Esophagus muscularis mucosa (tissue), 4 donors: ENCODE measurements around the gene MRPL9. TPM values are rescaled to one million over a fixed set of nuclear protein-coding genes. Genes with fewer than 3 reads are reported as not detected.
"Not testable (repeated sequence)": the region's sequence is repeated elsewhere in the genome, so short reads cannot be mapped to it uniquely, and the experiment has no call there.

Experiments used
- DNase-seq: peaks from one replicate; pipeline ENCODE4 v3.0.0-alpha.2; 2017; ENCODE audit errors: extremely low spot score
- H3K27ac ChIP-seq, 4 donors: fragments of 200-600 bp; sonication (generic); replicated peaks in 1 of 4; 1 replicate in 3 of 4; 2 replicates in 1 of 4; pipeline ENCODE4 v1.5.1; 2016 to 2019; ENCODE audit warnings: mild to moderate bottlenecking in 1 of 4
- H3K27me3 ChIP-seq, 4 donors: fragments of 200-600 bp; sonication (generic); one replicate each; pipeline versions ENCODE4 v1.5.1 to v1.6.0; 2016 to 2019
- H3K36me3 ChIP-seq, 4 donors: fragments of 200-600 bp; sonication (generic); one replicate each; pipeline ENCODE4 v1.5.1; 2016 to 2019
- H3K4me1 ChIP-seq, 4 donors: fragments of 200-600 bp; sonication (generic); one replicate each; pipeline ENCODE4 v1.5.1; 2016 to 2019
- H3K4me3 ChIP-seq, 4 donors: fragments of 200-600 bp; sonication (generic); 1 replicate in 2 of 4; 2 replicates in 2 of 4; pipeline ENCODE4 v1.5.1; 2016 to 2019; ENCODE audit warnings: mild to moderate bottlenecking in 4 of 4, moderate library complexity in 1 of 4
- H3K9me3 ChIP-seq, 4 donors: fragments of 200-600 bp; sonication (generic); 1 replicate in 3 of 4; 2 replicates in 1 of 4; pipeline ENCODE4 v1.5.1; 2016 to 2019
- EP300 ChIP-seq: sonication (generic); formaldehyde crosslinking; IDR thresholded peaks from one replicate; pipeline ENCODE4 v1.6.1; 2017; ENCODE audit warnings: antibody characterized with exemption
- POLR2A ChIP-seq: fragments of 450-650 bp; IDR thresholded peaks from one replicate; pipeline ENCODE4 v1.6.1; 2017; ENCODE audit warnings: antibody characterized with exemption, moderate library complexity, mild to moderate bottlenecking, low read depth
- POLR2AphosphoS5 ChIP-seq, 2 donors: sonication (generic); formaldehyde crosslinking; IDR thresholded peaks; one replicate each; pipeline ENCODE4 v1.6.1; 2017; ENCODE audit warnings: antibody characterized with exemption in 2 of 2
- WGBS: methylation state at CpG from one replicate; pipeline ENCODE4 v1.1.5; 2018; 5-methylcytosine and 5-hydroxymethylcytosine counted together
- intact Hi-C: fragments of 100-400 bp; cut with DNase I; formaldehyde crosslinking; loops from one replicate; pipeline ENCODE4 v1.15.1; 2023
- total RNA-seq, 4 donors: library from RNA; depleted of rRNA; stranded (reverse); fragments of >200 nt; gene quantifications; one replicate each; pipeline versions ENCODE4 v1.1.0 to v1.2.1, GENCODE V29; 2016
- TF ChIP-seq, protein P1 (sequence below), 3 experiments: fragments of 200-600 bp in 2 of 3; fragments of 450-650 bp in 1 of 3; sonication (generic) in 2 of 3; IDR thresholded peaks; one replicate each; pipeline ENCODE4 v1.5.1; 2017 to 2019; ENCODE audit warnings: antibody characterized with exemption in 3 of 3, mild to moderate bottlenecking in 2 of 3, moderate library complexity in 1 of 3

MRPL9 gene
- total RNA-seq, 4 donors from 2014 or later, result 49.8 to 57.0 (median 56.5) TPM

GRCh38 chr1:151790071-151790939 is 27.0 kb upstream of the MRPL9 start, which contains the start of gene TDRKH:
Gene TDRKH, minus strand, starts transcription at chr1:151790500. Its CDS starts 7,478 bp downstream, at chr1:151783022.
- H3K27me3 ChIP-seq, result no peaks in the 10 kb centered on the region
- peak within 1 kb of the TSS; percentile 68 to 77 (median 70) for H3K27ac ChIP-seq
- H3K36me3 ChIP-seq, result peaks cover 0 to 4% (median 2%) of the 10 kb centered on the region in 4 donors
- TF ChIP-seq POLR2AphosphoS5 (IDR thresholded peaks at IDR 0.05), result peak; percentile 69 to 81
- TF ChIP-seq POLR2A, result peak; percentile 11
- TF ChIP-seq, protein P1, sequence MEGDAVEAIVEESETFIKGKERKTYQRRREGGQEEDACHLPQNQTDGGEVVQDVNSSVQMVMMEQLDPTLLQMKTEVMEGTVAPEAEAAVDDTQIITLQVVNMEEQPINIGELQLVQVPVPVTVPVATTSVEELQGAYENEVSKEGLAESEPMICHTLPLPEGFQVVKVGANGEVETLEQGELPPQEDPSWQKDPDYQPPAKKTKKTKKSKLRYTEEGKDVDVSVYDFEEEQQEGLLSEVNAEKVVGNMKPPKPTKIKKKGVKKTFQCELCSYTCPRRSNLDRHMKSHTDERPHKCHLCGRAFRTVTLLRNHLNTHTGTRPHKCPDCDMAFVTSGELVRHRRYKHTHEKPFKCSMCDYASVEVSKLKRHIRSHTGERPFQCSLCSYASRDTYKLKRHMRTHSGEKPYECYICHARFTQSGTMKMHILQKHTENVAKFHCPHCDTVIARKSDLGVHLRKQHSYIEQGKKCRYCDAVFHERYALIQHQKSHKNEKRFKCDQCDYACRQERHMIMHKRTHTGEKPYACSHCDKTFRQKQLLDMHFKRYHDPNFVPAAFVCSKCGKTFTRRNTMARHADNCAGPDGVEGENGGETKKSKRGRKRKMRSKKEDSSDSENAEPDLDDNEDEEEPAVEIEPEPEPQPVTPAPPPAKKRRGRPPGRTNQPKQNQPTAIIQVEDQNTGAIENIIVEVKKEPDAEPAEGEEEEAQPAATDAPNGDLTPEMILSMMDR (IDR thresholded peaks at IDR 0.05), result peak in 2 of 3 experiments; percentile 27 to 42
- TF ChIP-seq EP300, result no peak
- DNase-seq, result peak; percentile 99
- under 1% methylated on average over 58 of the region's 58 CpGs for WGBS
- peak within 1 kb of the TSS; percentile 68 to 83 (median 72) for H3K4me3 ChIP-seq
- H3K9me3 ChIP-seq, result no peaks in the 10 kb centered on the region
- H3K4me1 ChIP-seq, result peaks cover 0 to 22% (median 16%) of the 10 kb centered on the region in 4 donors
- intact Hi-C loops, result loop anchor here (2.0 kb wide), 1 partner anchor 26 kb away; no protein-coding TSS in a partner anchor

DNA sequence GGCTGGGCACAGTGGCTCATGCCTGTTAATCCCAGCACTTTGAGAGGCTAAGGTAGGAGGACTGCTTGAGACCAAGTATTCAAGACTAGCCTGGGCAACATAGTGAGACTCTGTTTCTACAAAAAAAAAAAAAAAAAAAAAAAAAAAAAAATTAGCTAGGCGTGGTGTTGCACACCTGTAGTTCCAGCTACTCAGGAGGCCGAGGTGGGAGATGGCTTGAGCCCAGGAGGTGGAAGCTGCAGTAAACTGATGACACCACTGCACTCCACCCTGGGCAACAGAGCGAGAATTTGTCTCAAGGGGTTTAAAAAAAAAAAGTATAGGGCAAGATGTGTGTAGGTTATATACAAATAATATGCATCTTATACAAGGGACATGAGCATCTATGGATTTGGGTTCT is 24.4 kb upstream of the MRPL9 start:
- Histone ChIP-seq H3K27ac (no peak overlapping the region), H3K4me3 (no peak overlapping the region), H3K27me3 (no peaks in the 10 kb centered on the region), H3K4me1 (peaks cover 0 to 22% (median 16%) of the 10 kb centered on the region in 4 donors), H3K9me3 (no peaks in the 10 kb centered on the region), H3K36me3 (peaks cover 0 to 1% (median 0%) of the 10 kb centered on the region in 4 donors)
- intact Hi-C loops, result no loop called here
- DNase-seq, result no peak
- no peak for TF ChIP-seq POLR2A
- no peak for TF ChIP-seq POLR2AphosphoS5 (IDR thresholded peaks at IDR 0.05)
- TF ChIP-seq, protein P1 (IDR thresholded peaks at IDR 0.05), result no peak
- no peak for TF ChIP-seq EP300
- 91% methylated on average over 3 of the region's 3 CpGs for WGBS

GRCh38 chr1:151783796-151784195 is 20.5 kb upstream of the MRPL9 start:
- no peak for DNase-seq
- 74% methylated on average over 2 of the region's 2 CpGs for WGBS
- H3K4me1 ChIP-seq, result no peaks in the 10 kb centered on the region
- intact Hi-C loops, result no loop called here
- H3K4me3 ChIP-seq, result no peak overlapping the region
- no peaks in the 10 kb centered on the region for H3K9me3 ChIP-seq
- peak overlapping the region in 1 of 4 donors; percentile 20 for H3K27ac ChIP-seq
- H3K27me3 ChIP-seq, result no peaks in the 10 kb centered on the region
- peaks cover 1 to 40% (median 14%) of the 10 kb centered on the region in 4 donors for H3K36me3 ChIP-seq
- no peak for TF ChIP-seq POLR2A
- no peak for TF ChIP-seq POLR2AphosphoS5 (IDR thresholded peaks at IDR 0.05)
- no peak for TF ChIP-seq EP300
- TF ChIP-seq, protein P1 (IDR thresholded peaks at IDR 0.05), result no peak

DNA sequence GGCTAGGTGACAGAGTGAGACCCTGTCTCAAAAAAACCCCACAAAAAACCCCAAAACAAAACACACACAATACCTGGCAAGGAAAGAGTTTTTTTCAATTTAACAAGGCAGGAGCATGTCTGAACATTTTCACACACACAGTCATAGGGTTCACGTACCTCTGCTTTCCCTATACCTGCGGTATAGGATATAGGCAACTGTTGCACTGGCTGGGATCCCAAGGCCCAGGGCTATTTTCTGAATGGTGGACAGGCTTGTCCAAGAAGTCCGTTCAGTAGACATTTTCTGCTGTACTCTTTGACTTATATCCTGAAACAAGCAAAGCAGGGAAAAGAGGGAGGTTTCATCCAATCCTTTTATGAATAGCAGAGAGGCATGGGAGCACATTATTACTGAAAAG is 19.4 kb upstream of the MRPL9 start:
- TF ChIP-seq POLR2AphosphoS5 (IDR thresholded peaks at IDR 0.05) (no peak), EP300 (no peak), POLR2A (no peak)
- TF ChIP-seq, protein P1 (IDR thresholded peaks at IDR 0.05), result no peak
- intact Hi-C loops, result no loop called here
- H3K27me3 ChIP-seq, result no peaks in the 10 kb centered on the region
- WGBS, result 94% methylated on average over 3 of the region's 3 CpGs
- no peak for DNase-seq
- H3K4me1 ChIP-seq, result no peaks in the 10 kb centered on the region
- peaks cover 6 to 50% (median 19%) of the 10 kb centered on the region in 4 donors for H3K36me3 ChIP-seq
- H3K4me3 ChIP-seq, result no peak overlapping the region
- no peak overlapping the region for H3K27ac ChIP-seq
- no peaks in the 10 kb centered on the region for H3K9me3 ChIP-seq

GRCh38 chr1:151782026-151782425 is 18.7 kb upstream of the MRPL9 start:
- DNase-seq, H3K4me1 ChIP-seq, H3K9me3 ChIP-seq, intact Hi-C loops, H3K4me3 ChIP-seq, H3K27me3 ChIP-seq, H3K27ac ChIP-seq: not testable (repeated sequence)
- 91% methylated on average over 5 of the region's 5 CpGs for WGBS
- peaks cover 6 to 58% (median 22%) of the 10 kb centered on the region in 4 donors for H3K36me3 ChIP-seq

DNA sequence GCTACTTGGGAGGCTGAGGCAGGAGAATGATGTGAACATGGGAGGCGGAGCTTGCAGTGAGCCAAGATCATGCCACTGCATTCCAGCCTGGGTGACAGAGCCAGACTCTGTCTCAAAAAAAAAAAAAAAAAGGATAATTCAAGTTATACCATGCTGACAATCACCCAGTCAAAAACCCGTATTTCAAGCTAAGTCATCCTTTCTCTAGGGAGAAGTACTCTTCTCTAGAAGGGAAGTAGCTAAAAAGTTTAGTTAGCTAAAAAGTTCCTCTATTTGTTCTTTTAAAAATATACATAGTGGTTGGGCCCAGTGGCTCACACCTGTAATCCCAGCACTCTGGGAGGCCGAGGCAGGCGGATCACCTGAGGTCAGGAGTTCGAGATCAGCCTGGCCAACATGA is 17.4 kb upstream of the MRPL9 start:
- H3K4me3 ChIP-seq, H3K9me3 ChIP-seq, H3K4me1 ChIP-seq, H3K27ac ChIP-seq, DNase-seq, H3K27me3 ChIP-seq, intact Hi-C loops: not testable (repeated sequence)
- WGBS, result 93% methylated on average over 5 of the region's 5 CpGs
- H3K36me3 ChIP-seq, result peaks cover 6 to 71% (median 33%) of the 10 kb centered on the region in 4 donors
